HL-60/S4 treated with retinoic acid at 250 ng/mL for 4 days and 3 days (cell line): ENCODE measurements around the gene TPPP3.
"Not testable (repeated sequence)": the region's sequence is repeated elsewhere in the genome, so short reads cannot be mapped to it uniquely, and the experiment has no call there.

Source experiments
- in situ Hi-C: fragments of 300-500 bp; cut with MboI; formaldehyde crosslinking; loops from 2 replicates; pipeline ENCODE4 v1.7.0; 2022; ENCODE audit warnings: low sequenced_read_pairs

Gene TPPP3

GRCh38 chr16:67428146-67428731, 34.9 kb upstream of the TPPP3 start:
- in situ Hi-C loops, result loop anchor here (25.0 kb wide), 1 partner anchor 466 kb away; the partner anchor contains the start of gene CES3

DNA sequence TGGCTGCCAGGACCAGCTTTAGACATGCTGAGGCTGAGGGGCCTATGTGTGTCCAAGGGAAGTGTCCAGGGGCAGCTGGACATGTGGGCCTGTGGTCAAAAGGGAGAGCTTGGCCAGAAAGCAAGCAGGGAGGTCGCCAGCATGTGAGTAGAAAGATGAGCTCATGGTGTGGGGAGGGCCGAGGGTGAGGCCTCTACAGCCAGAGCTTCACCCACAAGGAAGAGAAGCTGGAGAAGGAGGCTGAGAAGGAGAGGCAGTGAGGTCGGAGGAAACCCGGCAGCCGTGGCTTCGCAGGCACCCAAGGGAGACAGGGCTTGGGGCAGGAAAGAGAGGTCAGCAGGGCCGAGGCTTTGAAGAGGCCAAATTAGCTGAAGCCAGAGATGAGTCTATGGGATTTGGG, 33.7 kb upstream of the TPPP3 start:
- in situ Hi-C loops, result loop anchor here (25.0 kb wide), 1 partner anchor 465 kb away; the partner anchor contains the start of gene CES3

DNA sequence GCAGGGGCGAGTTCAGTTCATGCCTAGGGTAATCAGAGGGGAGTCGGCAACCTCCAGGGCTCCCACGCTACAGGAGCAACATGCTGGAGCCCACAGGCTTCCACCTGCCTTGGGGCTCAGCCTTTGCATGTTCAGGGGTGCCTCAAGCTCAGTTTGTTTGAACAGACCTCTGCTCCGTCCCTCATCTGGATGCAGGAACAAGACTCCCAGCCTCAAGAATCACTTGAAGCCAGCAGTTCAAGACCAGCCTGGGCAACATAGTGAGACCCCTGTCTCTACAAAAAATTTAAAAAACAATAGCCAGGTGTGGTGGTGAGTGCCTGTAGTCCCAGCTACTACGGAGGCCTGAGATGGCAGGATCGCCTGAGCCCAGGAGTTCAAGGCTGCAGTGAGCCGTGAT, 32.7 kb upstream of the TPPP3 start:
- in situ Hi-C loops, result loop anchor here (25.0 kb wide), 1 partner anchor 464 kb away; the partner anchor contains the start of gene CES3

GRCh38 chr16:67425580-67425979, 32.3 kb upstream of the TPPP3 start:
- in situ Hi-C loops, result loop anchor here (25.0 kb wide), 1 partner anchor 463 kb away; the partner anchor contains the start of gene CES3

DNA sequence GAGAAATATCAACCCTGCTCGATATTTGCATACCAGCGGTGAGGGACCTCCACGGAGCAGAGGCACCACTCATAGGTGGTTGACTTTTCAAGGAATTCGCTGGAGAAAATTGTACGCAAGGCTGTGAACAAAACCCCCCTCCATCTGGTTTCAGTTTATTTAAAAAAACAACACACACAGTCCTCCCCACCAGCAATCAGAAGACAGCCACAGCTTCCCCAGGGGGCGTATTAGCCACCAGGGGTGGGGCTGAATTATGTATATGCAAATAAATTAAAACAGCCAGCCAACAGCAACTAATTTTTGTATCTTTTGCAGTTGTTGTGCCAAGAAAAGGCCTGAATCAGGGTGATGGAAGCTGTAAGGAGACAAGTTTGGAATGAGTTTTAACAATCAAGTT, 31.8 kb upstream of the TPPP3 start:
- in situ Hi-C loops, result loop anchor here (25.0 kb wide), 1 partner anchor 463 kb away; the partner anchor contains the start of gene CES3

- in situ Hi-C loops, result no loop called here
Measured at GRCh38 chr16:67424261-67424615, 30.9 kb upstream of the TPPP3 start.

- in situ Hi-C loops, result no loop called here
Measured at GRCh38 chr16:67423611-67424260, 30.4 kb upstream of the TPPP3 start.

GRCh38 chr16:67423015-67423414, 29.7 kb upstream of the TPPP3 start:
- in situ Hi-C loops, result no loop called here

DNA sequence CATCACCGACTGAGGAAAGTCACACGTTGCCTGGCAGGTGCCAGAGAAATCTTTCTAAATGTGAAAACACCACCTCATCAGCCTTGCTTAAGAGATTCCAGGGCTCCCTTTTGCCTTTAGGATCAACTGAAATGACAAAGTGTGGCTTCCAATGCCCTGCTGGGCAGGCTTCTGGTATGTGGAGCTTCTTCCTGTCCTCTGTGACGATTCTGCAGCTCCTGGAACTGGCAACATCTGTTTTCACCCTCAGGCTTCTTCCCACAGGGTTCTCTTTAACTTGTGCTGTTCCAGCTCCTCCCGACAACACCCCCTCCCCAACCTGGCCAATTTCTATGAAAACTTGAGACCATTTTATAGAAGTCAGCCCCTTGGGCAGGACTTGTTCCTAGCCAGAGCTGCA, 27.7 kb upstream of the TPPP3 start:
- in situ Hi-C loops, result no loop called here

DNA sequence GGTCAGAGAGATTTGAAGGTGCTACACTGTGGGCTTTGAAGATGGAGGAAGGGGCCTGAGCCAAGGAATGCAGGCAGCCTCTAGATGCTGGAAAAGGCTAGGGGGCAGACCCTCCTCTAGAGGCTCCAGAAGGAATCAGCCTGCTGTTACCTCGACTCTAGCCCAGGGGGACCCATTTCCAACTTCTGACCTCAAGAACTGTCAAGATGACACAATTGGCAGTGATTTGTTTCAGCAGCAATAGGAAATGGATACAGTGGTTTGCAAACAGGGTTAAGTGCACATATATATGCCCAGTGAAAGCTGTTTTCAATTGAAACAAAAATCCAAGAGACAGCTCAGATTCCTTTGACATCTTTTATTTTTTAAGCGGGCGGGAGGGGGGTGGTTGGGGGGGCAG, 26.6 kb upstream of the TPPP3 start:
- in situ Hi-C loops, result no loop called here

GRCh38 chr16:67419502-67419901, 26.2 kb upstream of the TPPP3 start:
- in situ Hi-C loops, result no loop called here

DNA sequence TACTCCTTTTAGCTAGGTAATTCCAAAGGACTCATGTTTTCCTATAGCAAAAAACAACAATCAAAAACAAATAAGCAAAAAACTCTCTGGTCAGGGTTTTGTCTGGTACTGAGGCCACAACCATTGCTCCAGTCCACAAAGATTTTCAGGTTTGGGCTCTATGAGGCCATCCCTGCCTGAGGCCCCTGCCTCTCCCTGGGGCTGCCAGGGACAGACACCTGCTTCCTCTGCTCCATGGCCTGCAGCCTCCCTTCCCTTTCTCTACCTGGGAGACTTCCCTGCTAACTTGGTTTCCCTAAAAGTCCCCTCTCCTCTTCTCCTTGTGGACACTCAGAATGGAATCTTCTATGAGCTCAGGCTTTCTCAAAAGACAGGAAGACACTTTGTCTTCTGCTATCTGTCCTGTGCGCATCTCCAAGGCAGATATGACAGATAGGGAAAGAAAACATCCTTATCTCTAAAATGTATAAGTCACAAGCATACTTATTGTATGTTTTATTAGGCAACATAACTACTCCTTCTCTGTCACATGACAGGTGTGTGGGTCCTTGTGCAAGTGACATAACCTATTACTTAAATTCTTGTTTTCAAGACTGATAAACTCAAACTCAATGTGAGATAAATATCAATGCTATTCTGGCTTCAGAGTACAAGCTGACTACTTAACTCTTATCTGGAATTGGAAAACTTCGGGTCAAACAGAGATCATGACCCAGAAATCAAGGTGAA, 24.2 kb upstream of the TPPP3 start:
- in situ Hi-C loops, result no loop called here

DNA sequence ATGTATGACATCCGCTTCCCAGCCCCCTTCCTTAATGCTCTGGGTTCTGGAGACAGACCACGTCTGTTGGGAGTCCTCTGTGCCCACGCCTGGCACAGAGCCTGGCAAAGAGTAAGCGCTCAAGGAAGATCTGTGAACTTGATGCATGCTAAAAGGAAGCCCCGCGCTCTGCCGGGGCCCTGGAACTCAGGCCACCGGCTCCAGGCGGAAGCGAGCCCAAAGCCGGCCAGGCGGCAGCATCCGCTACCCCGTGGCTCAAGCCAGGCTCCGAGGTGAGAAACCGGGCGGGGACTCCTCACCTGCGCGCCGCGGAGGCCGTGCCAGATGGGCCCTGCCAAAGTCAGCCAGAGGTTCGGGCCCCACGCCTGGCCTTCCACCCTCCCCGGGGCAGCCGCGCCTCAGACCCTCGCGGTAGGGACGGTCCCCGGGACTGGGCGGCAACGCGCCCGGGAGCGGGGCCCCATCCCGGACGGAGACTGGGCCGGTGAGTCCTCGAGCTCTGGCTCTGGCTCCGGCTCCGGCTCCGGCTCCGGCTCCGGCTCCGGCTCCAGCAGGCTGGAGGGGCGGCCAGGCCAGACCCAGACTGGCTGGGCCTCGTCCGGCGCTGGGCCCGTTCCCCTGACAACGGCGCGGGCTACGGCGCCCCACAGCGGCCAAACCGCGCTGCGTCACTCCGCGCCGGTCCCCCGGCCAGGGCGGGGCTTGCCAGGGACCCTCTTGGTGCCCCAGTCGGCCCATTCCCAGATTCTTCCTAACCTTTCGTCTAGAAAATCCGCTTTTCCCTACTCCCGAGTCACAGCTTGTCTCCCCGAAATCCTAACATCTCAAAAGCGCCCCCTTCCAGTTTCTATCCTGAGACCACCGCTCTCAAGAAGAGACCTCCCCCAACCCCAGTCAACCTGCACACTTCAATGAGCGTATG, 22.8 kb upstream of the TPPP3 start, which contains the start of gene ZDHHC1:
Gene ZDHHC1 (minus strand): TSS at position 606 of the 922 bp plus-strand sequence. CDS start 8,702 bp downstream, outside the sequence.
- in situ Hi-C loops, result no loop called here

DNA sequence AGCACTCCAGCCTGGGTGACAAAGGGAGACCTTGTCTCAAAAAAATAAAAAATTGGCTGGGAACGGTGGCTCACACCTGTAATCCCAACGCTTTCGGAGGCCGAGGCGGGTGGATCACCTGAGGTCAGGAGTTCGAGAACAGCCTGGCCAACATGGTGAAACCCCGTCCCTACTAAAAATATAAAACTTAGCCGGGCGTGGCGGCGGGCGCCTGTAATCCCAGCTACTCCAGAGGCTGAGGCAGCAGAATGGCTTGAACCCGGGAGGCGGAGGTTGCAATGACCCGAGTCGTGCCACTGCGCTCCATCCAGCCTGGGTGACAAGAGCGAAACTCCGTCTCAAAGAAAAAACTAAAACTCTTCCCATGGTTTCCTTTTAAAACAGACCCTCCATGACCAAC, 22.1 kb upstream of the TPPP3 start:
- in situ Hi-C loops, result not testable (repeated sequence)

GRCh38 chr16:67413978-67414911, 20.9 kb upstream of the TPPP3 start:
- in situ Hi-C loops, result no loop called here

- in situ Hi-C loops, result no loop called here
Measured at GRCh38 chr16:67412294-67412693, 19.0 kb upstream of the TPPP3 start.

- in situ Hi-C loops, result no loop called here
Measured at GRCh38 chr16:67411339-67411738, 18.0 kb upstream of the TPPP3 start.

- in situ Hi-C loops, result no loop called here
Measured at GRCh38 chr16:67409631-67410030, 16.3 kb upstream of the TPPP3 start.

GRCh38 chr16:67407788-67408452, 14.6 kb upstream of the TPPP3 start:
- in situ Hi-C loops, result no loop called here
